Peyer's patch (tissue), 4 donors: ENCODE results near the gene LYPD4. TPM values are rescaled to one million over a fixed set of nuclear protein-coding genes. Genes with fewer than 3 reads are reported as not detected.

Experiments used
- DNase-seq, 3 donors: peaks; one replicate each; pipeline ENCODE4 v3.0.0-alpha.2; 2017 to 2019
- H3K27ac ChIP-seq, 4 donors: fragments of 200-600 bp; sonication (generic); one replicate each; pipeline ENCODE4 v1.5.1; 2016 to 2019
- H3K27me3 ChIP-seq, 2 donors: fragments of 200-600 bp; sonication (generic); one replicate each; pipeline ENCODE4 v1.5.1; 2019
- H3K36me3 ChIP-seq, 3 donors: fragments of 200-600 bp; sonication (generic); one replicate each; pipeline ENCODE4 v1.5.1; 2016 to 2019
- H3K4me1 ChIP-seq, 4 donors: fragments of 200-600 bp; sonication (generic); one replicate each; pipeline ENCODE4 v1.5.1; 2016 to 2019
- H3K4me3 ChIP-seq, 4 donors: fragments of 200-600 bp; sonication (generic); 1 replicate in 3 of 4; 2 replicates in 1 of 4; pipeline ENCODE4 v1.5.1; 2016 to 2019; ENCODE audit warnings: mild to moderate bottlenecking in 1 of 4
- H3K9me3 ChIP-seq, 4 donors: fragments of 200-600 bp; sonication (generic); one replicate each; pipeline ENCODE4 v1.5.1; 2016 to 2019; ENCODE audit warnings: mild to moderate bottlenecking in 1 of 4
- CTCF ChIP-seq, 6 experiments: fragments of 450-650 bp in 4 of 6; fragments of 200-600 bp in 2 of 6; sonication (generic) in 1 of 6; IDR thresholded peaks; one replicate each; pipeline ENCODE4 v1.5.1; 2017 to 2019; ENCODE audit warnings: antibody characterized with exemption in 6 of 6, mild to moderate bottlenecking in 3 of 6, moderate library complexity in 1 of 6
- POLR2A ChIP-seq, 2 donors: fragments of 450-650 bp; IDR thresholded peaks; one replicate each; pipeline ENCODE4 v1.5.1; 2017; ENCODE audit warnings: antibody characterized with exemption in 2 of 2, mild to moderate bottlenecking in 2 of 2, moderate library complexity in 2 of 2
- total RNA-seq, 4 donors: library from RNA; depleted of rRNA; stranded (reverse); fragments of >200 nt; gene quantifications; one replicate each; pipeline ENCODE4 v1.1.0, GENCODE V29; 2016

LYPD4 gene
- total RNA-seq, 4 donors from 2014 or later = not detected

GRCh38 chr19:41851456-41851855 is 7.0 kb upstream of the LYPD4 start:
- Histone ChIP-seq H3K4me3 (no peak overlapping the region), H3K27ac (no peak overlapping the region), H3K9me3 (no peaks in the 10 kb centered on the region), H3K27me3 (no peaks in the 10 kb centered on the region), H3K4me1 (no peaks in the 10 kb centered on the region), H3K36me3 (no peaks in the 10 kb centered on the region)
- DNase-seq = no peak
- no peak for TF ChIP-seq CTCF (IDR thresholded peaks at IDR 0.05)
- no peak for TF ChIP-seq POLR2A (IDR thresholded peaks at IDR 0.05)

- Histone ChIP-seq H3K27ac (no peak overlapping the region), H3K27me3 (no peaks in the 10 kb centered on the region), H3K4me1 (no peaks in the 10 kb centered on the region), H3K36me3 (no peaks in the 10 kb centered on the region), H3K4me3 (no peak overlapping the region), H3K9me3 (no peaks in the 10 kb centered on the region)
- no peak for DNase-seq
- TF ChIP-seq CTCF (IDR thresholded peaks at IDR 0.05) = no peak
- no peak for TF ChIP-seq POLR2A (IDR thresholded peaks at IDR 0.05)
Observed at GRCh38 chr19:41850381-41850780, 5.9 kb upstream of the LYPD4 start.

- Histone ChIP-seq H3K27me3 (no peaks in the 10 kb centered on the region), H3K9me3 (no peaks in the 10 kb centered on the region), H3K36me3 (no peaks in the 10 kb centered on the region), H3K27ac (no peak overlapping the region), H3K4me3 (no peak overlapping the region), H3K4me1 (no peaks in the 10 kb centered on the region)
- DNase-seq = no peak
- TF ChIP-seq CTCF (IDR thresholded peaks at IDR 0.05) (no peak), POLR2A (IDR thresholded peaks at IDR 0.05) (no peak)
Observed at GRCh38 chr19:41849067-41849466, 4.6 kb upstream of the LYPD4 start.

GRCh38 chr19:41848666-41849065 is 4.2 kb upstream of the LYPD4 start:
- H3K27me3 ChIP-seq = no peaks in the 10 kb centered on the region
- H3K4me1 ChIP-seq = no peaks in the 10 kb centered on the region
- no peaks in the 10 kb centered on the region for H3K9me3 ChIP-seq
- no peak overlapping the region for H3K4me3 ChIP-seq
- no peak for DNase-seq
- no peak overlapping the region for H3K27ac ChIP-seq
- H3K36me3 ChIP-seq = no peaks in the 10 kb centered on the region
- TF ChIP-seq POLR2A (IDR thresholded peaks at IDR 0.05) (no peak), CTCF (IDR thresholded peaks at IDR 0.05) (no peak)

- no peak for DNase-seq
- Histone ChIP-seq H3K9me3 (no peaks in the 10 kb centered on the region), H3K27ac (no peak overlapping the region), H3K27me3 (no peaks in the 10 kb centered on the region), H3K4me1 (no peaks in the 10 kb centered on the region), H3K36me3 (no peaks in the 10 kb centered on the region), H3K4me3 (no peak overlapping the region)
- TF ChIP-seq CTCF (IDR thresholded peaks at IDR 0.05) (no peak), POLR2A (IDR thresholded peaks at IDR 0.05) (no peak)
Observed at GRCh38 chr19:41847351-41848105, 3.0 kb upstream of the LYPD4 start.
